ENCODE data around the gene MAB21L2. TPM values are rescaled to one million over a fixed set of nuclear protein-coding genes. Genes with fewer than 3 reads are reported as not detected.

Gene MAB21L2
- total and polyA plus RNA-seq, 2 of the 13 experiments (the other 11 are each of a cell fraction or from before 2014, with no cell fraction given): not detected

- TF ChIP-seq YEATS2 (CRISPR knock-in tag; IDR thresholded peaks at IDR 0.05; ENCODE audit: borderline replicate concordance) (no peak), ELF4 (CRISPR knock-in tag; IDR thresholded peaks at IDR 0.05; ENCODE audit: borderline replicate concordance) (no peak), ZNF18 (CRISPR knock-in tag; IDR thresholded peaks at IDR 0.05; ENCODE audit: insufficient replicate concordance) (no peak), PCBP2 (optimal IDR thresholded peaks at IDR 0.05; ENCODE audit: low read depth, low read length, poor library complexity, severe bottlenecking) (no peak), SETDB1 (CRISPR knock-in tag; IDR thresholded peaks at IDR 0.05; ENCODE audit: borderline replicate concordance) (no peak), ZC3H13 (CRISPR knock-in tag; IDR thresholded peaks at IDR 0.05) (no peak), ZNF646 (CRISPR knock-in tag; IDR thresholded peaks at IDR 0.05) (no peak), SNAPC5 (CRISPR knock-in tag; IDR thresholded peaks at IDR 0.05; ENCODE audit: borderline replicate concordance) (no peak), ZNF598 (CRISPR knock-in tag; IDR thresholded peaks at IDR 0.05; ENCODE audit: borderline replicate concordance) (no peak)
These were observed 46.1 kb downstream of the MAB21L2 start (continued) for GRCh38 chr4:150628073-150628472.

Measured in HepG2 (cell line).